NCI-H2196 treated with DMSO at 0.1 percent for 48 hours (cell line): ENCODE measurements around the gene COMT.

Experiments used
- DNase-seq: peaks from one replicate; lab custom pipeline; 2025; ENCODE audit not compliant: unreplicated experiment; lab: John Stamatoyannopoulos, UW

Gene COMT

DNA sequence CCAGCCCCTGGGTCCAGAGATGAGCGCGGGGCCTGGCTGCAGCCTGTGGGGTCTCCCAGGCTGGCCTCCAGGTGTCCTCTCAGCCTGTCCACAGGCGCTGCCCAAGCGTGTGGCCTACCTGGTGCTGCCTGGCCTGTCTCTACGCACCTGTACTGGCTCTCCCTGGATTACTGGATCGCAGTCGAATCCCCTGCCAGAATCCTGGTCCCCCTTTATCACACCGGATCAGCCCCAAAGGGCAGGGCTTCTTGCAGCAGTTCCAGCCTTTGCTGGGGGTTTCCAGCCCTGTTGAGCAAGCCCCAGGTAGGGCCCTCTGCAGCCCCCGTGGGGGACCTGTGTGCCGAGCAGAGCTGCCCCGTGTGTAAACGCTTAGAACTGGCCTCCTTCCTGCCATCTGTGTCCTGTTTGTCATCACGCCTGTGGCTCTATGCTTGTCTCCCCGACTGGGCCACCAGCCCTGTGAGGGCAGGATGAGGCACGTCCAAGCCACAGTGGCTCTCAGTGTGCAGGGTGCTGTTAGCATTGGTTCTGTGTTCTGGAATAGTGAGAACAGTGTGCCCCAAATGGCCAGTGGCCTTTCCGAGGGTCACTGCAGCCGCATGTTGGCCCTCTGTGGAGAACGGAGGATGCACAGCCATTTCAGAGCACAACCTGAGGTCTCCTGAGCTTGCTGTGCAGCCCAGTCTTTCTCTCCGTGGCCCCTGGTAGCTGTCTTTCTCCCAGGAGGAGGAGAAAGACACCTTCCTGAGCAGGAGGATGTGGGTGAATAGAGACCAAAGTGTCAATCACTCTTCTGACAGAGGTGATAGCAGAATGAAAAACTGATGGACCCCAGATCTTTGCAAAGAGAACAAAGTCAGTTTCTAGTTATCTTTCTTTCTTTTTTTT, 13.9 kb downstream of the COMT start:
- DNase-seq = no peak

DNA sequence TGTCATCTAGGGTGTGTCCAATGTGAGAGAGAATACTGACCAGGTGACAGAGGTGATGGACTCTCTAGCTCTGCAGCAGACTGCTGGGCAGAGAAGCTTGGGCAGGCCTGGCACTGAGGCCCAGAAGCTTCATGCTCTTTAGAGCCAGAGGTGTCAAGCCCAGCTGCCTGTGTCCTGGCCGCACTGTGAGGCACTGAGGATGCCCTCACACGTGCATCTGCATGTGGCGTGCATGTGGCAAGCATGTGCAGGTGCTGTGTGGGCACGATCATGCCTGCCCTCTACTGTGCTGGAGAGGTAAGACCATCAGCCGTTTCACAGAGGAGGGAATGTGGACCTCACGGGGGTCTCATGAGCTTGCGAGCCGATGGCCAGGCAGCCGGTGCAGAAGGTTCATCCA, 15.9 kb downstream of the COMT start:
- DNase-seq = no peak

GRCh38 chr22:19958083-19959042, 16.8 kb downstream of the COMT start:
- no peak for DNase-seq

- no peak for DNase-seq
Observed at GRCh38 chr22:19959043-19959586, 17.5 kb downstream of the COMT start.

- DNase-seq = no peak
Observed at GRCh38 chr22:19959587-19960490, 18.3 kb downstream of the COMT start.

GRCh38 chr22:19960491-19961200, 19.1 kb downstream of the COMT start:
- no peak for DNase-seq

- no peak for DNase-seq
Observed at GRCh38 chr22:19961201-19961580, 19.6 kb downstream of the COMT start.

DNA sequence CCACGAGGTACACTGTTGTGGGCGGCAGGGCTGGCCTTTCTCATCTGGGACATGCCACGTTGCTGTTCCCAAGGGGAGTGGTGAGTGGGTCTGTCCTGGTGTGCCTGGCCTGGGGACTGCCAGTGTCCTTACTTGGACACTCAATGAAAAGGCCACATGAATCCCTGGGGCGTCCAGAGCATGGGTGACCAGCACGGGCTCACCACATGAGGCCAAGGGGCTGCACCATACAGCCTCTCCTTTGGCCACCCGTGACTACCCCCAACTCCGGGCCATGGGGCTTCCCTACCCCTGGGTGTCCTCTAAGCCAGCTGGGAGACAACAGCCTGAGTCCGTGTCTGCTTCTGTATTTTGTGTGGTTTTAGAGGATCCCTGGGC, 20.3 kb downstream of the COMT start:
- DNase-seq = no peak

DNA sequence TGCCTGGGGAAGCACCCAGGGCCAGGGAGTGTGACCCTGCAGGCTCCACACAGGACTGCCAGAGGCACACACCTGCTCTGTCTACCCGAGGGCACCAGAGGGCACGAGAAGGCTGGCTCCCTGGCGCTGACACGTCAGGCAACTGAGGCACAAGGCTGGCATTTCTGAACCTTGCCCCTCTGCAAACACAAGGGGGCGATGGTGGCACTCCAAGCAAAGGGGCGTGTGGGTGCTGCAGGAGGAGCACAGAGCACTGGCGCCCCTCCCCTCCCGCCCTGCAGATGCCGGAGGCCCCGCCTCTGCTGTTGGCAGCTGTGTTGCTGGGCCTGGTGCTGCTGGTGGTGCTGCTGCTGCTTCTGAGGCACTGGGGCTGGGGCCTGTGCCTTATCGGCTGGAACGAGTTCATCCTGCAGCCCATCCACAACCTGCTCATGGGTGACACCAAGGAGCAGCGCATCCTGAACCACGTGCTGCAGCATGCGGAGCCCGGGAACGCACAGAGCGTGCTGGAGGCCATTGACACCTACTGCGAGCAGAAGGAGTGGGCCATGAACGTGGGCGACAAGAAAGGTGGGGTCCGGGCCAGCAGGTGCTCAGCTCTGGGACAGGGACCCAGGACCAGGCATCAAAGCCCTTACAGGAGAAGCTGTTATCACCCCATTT, 20.8 kb downstream of the COMT start:
- peak; percentile 61 for DNase-seq

- no peak for DNase-seq
Observed at GRCh38 chr22:19962909-19963806, 21.6 kb downstream of the COMT start.

DNA sequence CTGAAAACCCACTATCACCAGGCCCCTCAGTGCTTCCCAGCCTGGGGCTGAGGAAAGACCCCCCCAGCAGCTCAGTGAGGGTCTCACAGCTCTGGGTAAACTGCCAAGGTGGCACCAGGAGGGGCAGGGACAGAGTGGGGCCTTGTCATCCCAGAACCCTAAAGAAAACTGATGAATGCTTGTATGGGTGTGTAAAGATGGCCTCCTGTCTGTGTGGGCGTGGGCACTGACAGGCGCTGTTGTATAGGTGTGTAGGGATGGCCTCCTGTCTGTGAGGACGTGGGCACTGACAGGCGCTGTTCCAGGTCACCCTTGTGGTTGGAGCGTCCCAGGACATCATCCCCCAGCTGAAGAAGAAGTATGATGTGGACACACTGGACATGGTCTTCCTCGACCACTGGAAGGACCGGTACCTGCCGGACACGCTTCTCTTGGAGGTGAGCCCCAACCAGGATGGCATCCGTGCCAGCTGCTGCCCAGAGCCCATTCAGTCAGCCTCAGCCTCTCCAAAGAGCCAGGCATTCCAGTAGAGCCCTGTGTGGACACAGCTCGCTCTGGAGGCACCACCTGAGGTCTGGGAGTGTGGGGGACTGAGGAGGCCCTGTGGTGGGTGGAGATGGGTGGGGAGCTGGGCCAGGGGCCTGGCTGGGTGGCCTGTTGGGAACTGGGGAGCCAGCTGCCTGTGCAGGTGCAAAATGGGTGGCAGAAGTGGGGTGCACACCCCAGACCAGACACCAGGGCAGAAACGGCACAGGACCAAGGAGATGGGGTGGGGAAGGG, 22.5 kb downstream of the COMT start:
- no peak for DNase-seq

DNA sequence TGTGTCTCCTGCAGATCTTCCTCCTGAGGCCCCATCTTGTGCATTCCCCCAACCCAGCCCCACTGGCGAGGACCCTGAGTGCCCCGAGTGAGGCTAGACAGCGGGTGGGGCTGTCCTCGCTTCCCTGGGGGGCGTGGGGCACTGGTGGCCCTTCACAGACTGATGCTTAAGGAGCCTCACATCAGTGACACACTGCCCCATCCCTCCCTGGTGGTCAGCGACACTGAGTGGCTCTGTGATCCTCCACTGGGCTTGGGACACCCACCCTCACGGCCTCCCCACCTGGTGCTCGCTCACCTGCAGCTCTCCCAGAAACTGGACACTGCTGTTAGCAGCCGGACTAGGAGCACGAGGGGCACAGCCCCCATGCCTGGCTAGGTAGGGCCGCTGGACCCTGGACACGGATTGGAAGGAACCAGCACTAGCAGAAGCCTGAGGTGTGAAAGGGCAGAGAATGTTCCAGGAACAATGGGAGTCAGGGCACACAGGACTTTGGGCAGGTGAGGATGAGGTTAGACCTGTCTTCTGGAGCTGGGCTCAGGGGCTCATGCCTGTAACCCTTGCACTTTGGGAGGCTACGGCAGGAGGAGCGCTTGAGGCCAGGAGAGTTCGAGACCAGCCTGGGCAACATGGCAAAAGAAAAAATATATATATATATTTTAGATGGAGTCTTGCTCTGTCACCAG, 23.3 kb downstream of the COMT start:
- DNase-seq = no peak

DNA sequence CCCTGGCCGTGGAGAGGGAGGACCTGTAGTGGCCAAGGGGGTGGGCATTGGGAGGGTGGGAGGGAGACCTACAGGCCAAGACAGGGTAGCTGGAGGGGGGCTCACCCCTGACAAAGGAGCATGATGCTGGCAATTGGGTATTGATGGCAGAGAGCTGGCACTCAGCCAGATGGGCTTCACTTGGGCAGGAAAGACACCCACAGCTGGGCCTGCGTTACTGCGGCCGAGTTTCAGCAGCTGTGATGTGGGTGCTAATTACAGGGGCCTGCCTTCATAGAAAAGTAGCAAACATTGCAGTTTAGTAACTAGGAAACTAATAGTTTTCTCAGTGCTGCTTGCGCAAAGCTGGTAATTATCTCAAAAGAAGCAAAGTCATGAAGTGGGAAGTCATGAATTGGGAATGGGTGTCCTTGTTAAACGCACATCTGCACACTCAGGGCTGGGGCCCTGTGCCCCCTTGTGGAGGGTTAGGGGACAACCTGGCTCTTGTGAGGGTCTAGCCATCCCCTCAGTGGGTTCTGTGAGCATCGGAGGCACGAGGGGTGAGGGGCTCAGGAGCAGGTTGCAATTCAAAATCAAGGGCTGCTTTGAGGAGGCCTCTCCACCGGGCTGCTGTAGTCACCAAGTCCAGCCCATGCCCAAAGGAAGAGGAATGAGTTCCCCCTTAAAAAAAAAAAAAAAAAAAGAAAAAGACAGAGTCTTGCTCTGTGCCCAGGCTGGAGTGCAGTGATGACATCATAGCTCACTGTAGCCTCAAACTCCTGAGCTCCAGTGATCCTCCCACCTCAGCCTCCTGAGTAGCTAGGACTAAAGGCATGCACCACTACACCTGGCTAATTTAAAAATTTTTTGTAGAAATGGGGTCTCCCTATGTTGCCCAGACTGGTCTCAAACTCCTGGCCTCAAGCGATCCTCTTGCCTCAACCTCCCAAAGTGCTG, 24.5 kb downstream of the COMT start:
- DNase-seq = no peak

GRCh38 chr22:19966908-19967750, 25.6 kb downstream of the COMT start:
- DNase-seq = no peak

GRCh38 chr22:19967850-19968449, 26.4 kb downstream of the COMT start:
- no peak for DNase-seq
